Cerebellar nuclear complex (tissue), 1 donor: Measurements from ENCODE around the gene NPY4R.
"Not testable (repeated sequence)": the region's sequence is repeated elsewhere in the genome, so short reads cannot be mapped to it uniquely, and the experiment has no call there.

Experiments used
- DNase-seq, 2 experiments: peaks; one replicate each; lab custom pipeline; 2025; lab: John Stamatoyannopoulos, UW

Gene NPY4R

GRCh38 chr10:46457071-46457470, 8.7 kb downstream of the NPY4R start:
- DNase-seq = not testable (repeated sequence)

GRCh38 chr10:46455992-46456391, 9.8 kb downstream of the NPY4R start:
- not testable (repeated sequence) for DNase-seq

- not testable (repeated sequence) for DNase-seq
Measured at GRCh38 chr10:46451365-46451764, 14.4 kb downstream of the NPY4R start.

GRCh38 chr10:46450829-46451228, 14.9 kb downstream of the NPY4R start:
- not testable (repeated sequence) for DNase-seq

GRCh38 chr10:46447439-46447838, 18.3 kb downstream of the NPY4R start:
- DNase-seq = not testable (repeated sequence)

- not testable (repeated sequence) for DNase-seq
Measured at GRCh38 chr10:46445389-46446122, 20.2 kb downstream of the NPY4R start.

GRCh38 chr10:46443422-46443821, 22.3 kb downstream of the NPY4R start:
- DNase-seq = not testable (repeated sequence)

GRCh38 chr10:46442706-46443275, 23.0 kb downstream of the NPY4R start:
- DNase-seq = not testable (repeated sequence)

- not testable (repeated sequence) for DNase-seq
Measured at GRCh38 chr10:46441837-46442278, 23.9 kb downstream of the NPY4R start.

- not testable (repeated sequence) for DNase-seq
Measured at GRCh38 chr10:46440942-46441341, 24.8 kb downstream of the NPY4R start.

- not testable (repeated sequence) for DNase-seq
Measured at GRCh38 chr10:46423550-46423949, 42.2 kb downstream of the NPY4R start.

GRCh38 chr10:46419570-46420379, 46.0 kb downstream of the NPY4R start:
- DNase-seq = not testable (repeated sequence)

- not testable (repeated sequence) for DNase-seq
Measured at GRCh38 chr10:46418283-46418682, 47.5 kb downstream of the NPY4R start.

- DNase-seq = not testable (repeated sequence)
Measured at GRCh38 chr10:46415291-46415690, 50.5 kb downstream of the NPY4R start.

GRCh38 chr10:46412665-46413064, 53.1 kb downstream of the NPY4R start:
- not testable (repeated sequence) for DNase-seq

- not testable (repeated sequence) for DNase-seq
Measured at GRCh38 chr10:46411123-46411522, 54.6 kb downstream of the NPY4R start.
